CD14-positive monocyte (primary cell): ENCODE measurements around the gene KIF17. TPM values are rescaled to one million over a fixed set of nuclear protein-coding genes. Genes with fewer than 3 reads are reported as not detected.

Experiments used
- DNase-seq, 3 donors: peaks; one replicate each; pipeline ENCODE4 v3.0.0-alpha.2; 2011 to 2022
- H2AFZ ChIP-seq: 2 replicates; pipeline ENCODE4 v1.6.0; 2012; ENCODE audit warnings: mild to moderate bottlenecking, low read depth, low read length, inconsistent platforms; ENCODE audit not compliant: insufficient read depth, poor library complexity, severe bottlenecking
- H3K27ac ChIP-seq, 2 donors: 1 replicate in 1 of 2; 2 replicates in 1 of 2; pipeline ENCODE4 v1.5.1; 2012 to 2013; ENCODE audit warnings: low read length in 2 of 2, control low read depth in 1 of 2, inconsistent platforms in 1 of 2, low read depth in 1 of 2, mild to moderate bottlenecking in 1 of 2
- H3K27me3 ChIP-seq, 2 donors: one replicate each; pipeline versions ENCODE4 v1.6.0 to v1.6.1; 2011 to 2013; ENCODE audit warnings: low read length in 2 of 2; ENCODE audit not compliant: control insufficient read depth in 2 of 2, insufficient read depth in 2 of 2
- H3K36me3 ChIP-seq, 2 donors: replicated peaks in 1 of 2; 1 replicate in 1 of 2; 2 replicates in 1 of 2; pipeline versions ENCODE4 v1.5.1 to v1.6.1; 2012 to 2013; ENCODE audit warnings: low read length in 2 of 2, control low read depth in 1 of 2, inconsistent platforms in 1 of 2, mild to moderate bottlenecking in 1 of 2; ENCODE audit not compliant: insufficient read depth in 2 of 2, control insufficient read depth in 1 of 2
- H3K4me1 ChIP-seq, 2 donors: 1 replicate in 1 of 2; 2 replicates in 1 of 2; pipeline versions ENCODE4 v1.5.1 to v1.6.1; 2012 to 2013; ENCODE audit warnings: low read length in 2 of 2, control low read depth in 1 of 2, inconsistent platforms in 1 of 2, mild to moderate bottlenecking in 1 of 2, moderate library complexity in 1 of 2; ENCODE audit not compliant: insufficient read depth in 2 of 2, control insufficient read depth in 1 of 2
- H3K4me2 ChIP-seq: replicated peaks from 2 replicates; pipeline ENCODE3; 2012; ENCODE audit warnings: low read length, moderate library complexity, mild to moderate bottlenecking; ENCODE audit not compliant: poor library complexity, severe bottlenecking; ENCODE audit errors: extremely low read depth
- H3K4me3 ChIP-seq, 3 experiments: fragments of 200-600 bp in 1 of 3; sonication (generic) in 1 of 3; replicated peaks in 1 of 3; 1 replicate in 2 of 3; 2 replicates in 1 of 3; pipeline ENCODE4 v1.5.1; 2011 to 2013; ENCODE audit warnings: low read length in 3 of 3, mild to moderate bottlenecking in 3 of 3, control low read depth in 2 of 3, low read depth in 2 of 3, inconsistent platforms in 1 of 3, moderate library complexity in 1 of 3
- H3K79me2 ChIP-seq: 2 replicates; pipeline ENCODE4 v1.6.0; 2012; ENCODE audit warnings: mild to moderate bottlenecking, control low read depth, inconsistent platforms, low read length, moderate library complexity; ENCODE audit not compliant: insufficient read depth
- H3K9ac ChIP-seq: 2 replicates; pipeline ENCODE4 v1.6.0; 2017; ENCODE audit warnings: low read length, mild to moderate bottlenecking; ENCODE audit not compliant: insufficient read depth, poor library complexity, severe bottlenecking
- H3K9me3 ChIP-seq, 2 donors: replicated peaks in 1 of 2; 1 replicate in 1 of 2; 2 replicates in 1 of 2; pipeline versions ENCODE4 v1.5.1 to v1.6.1; 2012 to 2013; ENCODE audit warnings: low read length in 2 of 2, control low read depth in 1 of 2; ENCODE audit not compliant: control insufficient read depth in 1 of 2, insufficient read depth in 1 of 2
- H4K20me1 ChIP-seq: 2 replicates; pipeline ENCODE4 v1.6.0; 2012; ENCODE audit warnings: mild to moderate bottlenecking, low read length, control low read depth, moderate library complexity; ENCODE audit not compliant: insufficient read depth
- H3K27ac Mint-ChIP-seq, 7 donors: one replicate each; pipeline ENCODE4 v1.8.0; 2020; ENCODE audit warnings: mild to moderate bottlenecking in 7 of 7, mixed read lengths in 7 of 7, moderate library complexity in 6 of 7, inconsistent platforms in 2 of 7
- H3K27me3 Mint-ChIP-seq, 3 donors: one replicate each; pipeline ENCODE4 v1.8.0; 2021 to 2022; ENCODE audit warnings: low read depth in 3 of 3, mild to moderate bottlenecking in 3 of 3, mixed read lengths in 3 of 3, moderate library complexity in 3 of 3, inconsistent platforms in 1 of 3
- H3K36me3 Mint-ChIP-seq, 2 donors: one replicate each; pipeline ENCODE4 v1.8.0; 2020; ENCODE audit warnings: mixed read lengths in 2 of 2, inconsistent platforms in 1 of 2, mild to moderate bottlenecking in 1 of 2
- H3K4me1 Mint-ChIP-seq: one replicate; pipeline ENCODE4 v1.8.0; 2020; ENCODE audit warnings: mild to moderate bottlenecking, mixed read lengths
- H3K4me3 Mint-ChIP-seq, 2 donors: one replicate each; pipeline ENCODE4 v1.8.0; 2020; ENCODE audit warnings: mild to moderate bottlenecking in 2 of 2, mixed read lengths in 2 of 2, moderate library complexity in 1 of 2
- H3K9me3 Mint-ChIP-seq, 7 donors: one replicate each; pipeline ENCODE4 v1.8.0; 2020 to 2022; ENCODE audit warnings: mixed read lengths in 7 of 7, mild to moderate bottlenecking in 6 of 7, moderate library complexity in 6 of 7, inconsistent platforms in 2 of 7
- WGBS: methylation state at CpG from one replicate; pipeline ENCODE4 v1.1.5; 2013; ENCODE audit warnings: missing lambda C conversion rate; ENCODE audit not compliant: insufficient coverage; 5-methylcytosine and 5-hydroxymethylcytosine counted together
- intact Hi-C, 2 donors: fragments of 100-400 bp; cut with micrococcal nuclease; formaldehyde crosslinking; loops; one replicate each; pipeline versions ENCODE4 v1.15.0 to v1.15.1; 2023
- polyA plus RNA-seq, 3 donors: library from polyadenylated mRNA; depleted of rRNA in 1 of 3; unstranded in 2 of 3; stranded (reverse) in 1 of 3; fragments of 300-500 nt in 2 of 3; fragments of >200 nt in 1 of 3; fragmentation: Illumina TruSeq in 2 of 3; gene quantifications; 1 replicate in 2 of 3; 2 replicates in 1 of 3; pipeline ENCODE4 v1.2.3, GENCODE V29; 2012 to 2021
- TF ChIP-seq, protein P1 (sequence below): fragments of 200-600 bp; IDR thresholded peaks from one replicate; pipeline ENCODE4 v1.8.0; 2022; ENCODE audit warnings: antibody characterized with exemption, mild to moderate bottlenecking

The KIF17 gene
- polyA plus RNA-seq, 3 donors = 0.16 TPM; not detected in 2

GRCh38 chr1:20708057-20708456, 9.8 kb downstream of the KIF17 start:
- H3K27me3 Mint-ChIP-seq = peaks cover 5 to 9% (median 7%) of the 10 kb centered on the region in 3 donors
- intact Hi-C loops = no loop called here
- no peak overlapping the region for H3K9ac ChIP-seq

DNA sequence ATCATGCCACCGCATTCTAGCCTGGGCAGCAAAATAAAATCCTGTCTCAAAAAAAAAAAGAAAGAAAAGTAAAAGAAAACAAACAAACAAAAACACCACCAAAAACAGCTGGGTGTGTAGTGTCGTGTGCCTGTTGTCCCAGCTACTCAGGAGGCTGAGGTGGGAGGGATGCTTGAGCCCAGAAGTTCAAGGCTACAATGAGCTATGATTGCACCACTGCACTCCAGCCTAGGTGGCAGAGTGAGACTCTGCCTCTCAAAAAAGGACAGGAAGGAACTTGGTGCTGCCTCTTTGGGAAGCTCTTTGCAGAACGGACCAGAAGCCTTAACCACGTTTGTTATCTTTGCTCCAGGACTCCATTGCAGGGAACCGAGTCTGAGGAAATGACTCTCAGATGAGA, 11.0 kb downstream of the KIF17 start:
- intact Hi-C loops = no loop called here
- peaks cover 5 to 11% (median 9%) of the 10 kb centered on the region in 3 donors for H3K27me3 Mint-ChIP-seq
- no peak overlapping the region for H3K4me3 ChIP-seq
- TF ChIP-seq, protein P1, sequence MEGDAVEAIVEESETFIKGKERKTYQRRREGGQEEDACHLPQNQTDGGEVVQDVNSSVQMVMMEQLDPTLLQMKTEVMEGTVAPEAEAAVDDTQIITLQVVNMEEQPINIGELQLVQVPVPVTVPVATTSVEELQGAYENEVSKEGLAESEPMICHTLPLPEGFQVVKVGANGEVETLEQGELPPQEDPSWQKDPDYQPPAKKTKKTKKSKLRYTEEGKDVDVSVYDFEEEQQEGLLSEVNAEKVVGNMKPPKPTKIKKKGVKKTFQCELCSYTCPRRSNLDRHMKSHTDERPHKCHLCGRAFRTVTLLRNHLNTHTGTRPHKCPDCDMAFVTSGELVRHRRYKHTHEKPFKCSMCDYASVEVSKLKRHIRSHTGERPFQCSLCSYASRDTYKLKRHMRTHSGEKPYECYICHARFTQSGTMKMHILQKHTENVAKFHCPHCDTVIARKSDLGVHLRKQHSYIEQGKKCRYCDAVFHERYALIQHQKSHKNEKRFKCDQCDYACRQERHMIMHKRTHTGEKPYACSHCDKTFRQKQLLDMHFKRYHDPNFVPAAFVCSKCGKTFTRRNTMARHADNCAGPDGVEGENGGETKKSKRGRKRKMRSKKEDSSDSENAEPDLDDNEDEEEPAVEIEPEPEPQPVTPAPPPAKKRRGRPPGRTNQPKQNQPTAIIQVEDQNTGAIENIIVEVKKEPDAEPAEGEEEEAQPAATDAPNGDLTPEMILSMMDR = no peak
- H4K20me1 ChIP-seq = no peaks in the 10 kb centered on the region
- WGBS = 4% methylated on average over 3 of the region's 5 CpGs
- H3K27ac ChIP-seq = no peak overlapping the region
- no peak overlapping the region for H3K9ac ChIP-seq
- peaks cover 5% of the 10 kb centered on the region for H3K4me1 Mint-ChIP-seq
- H3K27ac Mint-ChIP-seq = no peak overlapping the region
- DNase-seq = no peak
- H3K4me1 ChIP-seq = peaks cover 4 to 6% of the 10 kb centered on the region in 2 donors
- H3K4me3 Mint-ChIP-seq = no peak overlapping the region
- H3K9me3 Mint-ChIP-seq = peaks cover 0 to 2% (median 0%) of the 10 kb centered on the region in 7 donors
- H3K79me2 ChIP-seq = no peaks in the 10 kb centered on the region
- no peaks in the 10 kb centered on the region for H3K9me3 ChIP-seq
- H3K36me3 Mint-ChIP-seq = no peaks in the 10 kb centered on the region
- H2AFZ ChIP-seq = no peak overlapping the region
- H3K4me2 ChIP-seq = no peak overlapping the region
- no peaks in the 10 kb centered on the region for H3K27me3 ChIP-seq
- no peaks in the 10 kb centered on the region for H3K36me3 ChIP-seq

More at GRCh38 chr1:20708057-20708456, 9.8 kb downstream of the KIF17 start:
- no peak overlapping the region for H3K27ac ChIP-seq
- H4K20me1 ChIP-seq = no peaks in the 10 kb centered on the region
- H3K4me2 ChIP-seq = no peak overlapping the region
- Mint-ChIP-seq H3K36me3 (no peaks in the 10 kb centered on the region), H3K27ac (peak overlapping the region in 1 of 7 donors; percentile 46), H3K9me3 (peaks cover 0 to 2% (median 0%) of the 10 kb centered on the region in 7 donors), H3K4me3 (no peak overlapping the region), H3K4me1 (peaks cover 6% of the 10 kb centered on the region)
- no peak for DNase-seq
- H3K79me2 ChIP-seq = no peaks in the 10 kb centered on the region
- H3K4me3 ChIP-seq = no peak overlapping the region
- H3K9me3 ChIP-seq = no peaks in the 10 kb centered on the region
- 100% methylated on average over 5 of the region's 6 CpGs for WGBS
- H2AFZ ChIP-seq = no peak overlapping the region
- H3K27me3 ChIP-seq = no peaks in the 10 kb centered on the region
- no peaks in the 10 kb centered on the region for H3K36me3 ChIP-seq
- TF ChIP-seq, protein P1 = no peak
- peaks cover 6% of the 10 kb centered on the region in 2 donors for H3K4me1 ChIP-seq
